ENCODE data around the gene PUS1. TPM values are rescaled to one million over a fixed set of nuclear protein-coding genes. Genes with fewer than 3 reads are reported as not detected.
"Not testable (repeated sequence)": the region's sequence is repeated elsewhere in the genome, so short reads cannot be mapped to it uniquely, and the experiment has no call there.

The PUS1 gene
- total RNA-seq, 1 donor from 2014 or later = 22.7 TPM

DNA sequence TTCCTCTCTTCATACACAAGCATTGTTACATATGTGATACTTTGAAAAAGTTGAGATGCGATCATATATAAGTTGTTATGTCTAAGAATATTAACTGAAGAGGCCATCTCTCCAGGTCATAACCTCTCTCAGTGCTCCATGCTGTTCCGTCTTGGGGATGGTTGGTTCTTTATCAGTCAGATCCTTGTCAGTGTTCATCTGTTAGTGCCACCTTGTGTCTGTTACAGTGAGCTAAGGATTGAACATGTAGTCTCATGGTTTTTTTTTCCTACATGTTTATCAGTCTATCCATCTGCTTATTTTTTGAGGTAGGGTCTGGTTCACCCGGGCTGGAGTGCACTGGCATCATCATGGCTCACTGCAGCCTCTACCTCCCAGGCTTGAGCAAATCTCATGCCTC, 51.2 kb downstream of the PUS1 start:
- Histone ChIP-seq H3K4me1 (no peaks in the 10 kb centered on the region), H3K36me3 (peaks cover 38 to 48% of the 10 kb centered on the region in 2 donors), H3K27me3 (no peaks in the 10 kb centered on the region), H3K4me3 (no peak overlapping the region), H3K9me3 (no peaks in the 10 kb centered on the region), H3K27ac (no peak overlapping the region)
- TF ChIP-seq CTCF (IDR thresholded peaks at IDR 0.05) = no peak
- DNase-seq (ENCODE audit: low spot score in 2 of 2) = no peak
- intact Hi-C loops (cut with DNase I) = no loop called here

- Histone ChIP-seq H3K9me3 (no peaks in the 10 kb centered on the region), H3K27me3 (no peaks in the 10 kb centered on the region), H3K27ac (no peak overlapping the region), H3K4me1 (no peaks in the 10 kb centered on the region), H3K36me3 (peaks cover 43 to 58% of the 10 kb centered on the region in 2 donors), H3K4me3 (no peak overlapping the region)
- DNase-seq (ENCODE audit: low spot score in 2 of 2) = no peak
- TF ChIP-seq CTCF (IDR thresholded peaks at IDR 0.05) = no peak
- intact Hi-C loops (cut with DNase I) = no loop called here
Observed at GRCh38 chr12:131981388-131981787, 52.3 kb downstream of the PUS1 start.

DNA sequence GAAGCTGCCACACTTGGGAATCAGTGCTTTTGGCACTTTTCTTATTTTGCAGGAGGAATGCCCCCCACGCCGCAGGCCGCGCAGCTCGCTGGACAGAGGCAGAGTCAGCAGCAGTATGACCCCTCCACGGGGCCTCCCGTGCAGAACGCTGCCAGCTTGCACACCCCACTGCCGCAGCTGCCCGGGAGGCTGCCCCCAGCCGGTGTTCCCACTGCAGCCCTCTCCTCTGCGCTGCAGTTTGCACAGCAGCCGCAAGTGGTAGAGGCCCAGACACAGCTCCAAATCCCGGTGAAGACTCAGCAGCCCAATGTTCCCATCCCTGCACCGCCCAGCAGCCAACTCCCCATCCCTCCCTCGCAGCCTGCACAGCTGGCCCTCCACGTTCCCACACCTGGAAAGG, 53.0 kb downstream of the PUS1 start:
- intact Hi-C loops (cut with DNase I) = no loop called here
- no peaks in the 10 kb centered on the region for H3K4me1 ChIP-seq
- DNase-seq (ENCODE audit: low spot score in 2 of 2) = no peak
- H3K36me3 ChIP-seq = peaks cover 49 to 64% of the 10 kb centered on the region in 2 donors
- H3K4me3 ChIP-seq = no peak overlapping the region
- H3K27ac ChIP-seq = no peak overlapping the region
- no peak for TF ChIP-seq CTCF (IDR thresholded peaks at IDR 0.05)
- H3K9me3 ChIP-seq = no peaks in the 10 kb centered on the region
- H3K27me3 ChIP-seq = no peaks in the 10 kb centered on the region

- H3K27ac ChIP-seq = no peak overlapping the region
- no peak for DNase-seq (ENCODE audit: low spot score in 2 of 2)
- no peak overlapping the region for H3K4me3 ChIP-seq
- intact Hi-C loops (cut with DNase I) = no loop called here
- no peaks in the 10 kb centered on the region for H3K27me3 ChIP-seq
- H3K9me3 ChIP-seq = no peaks in the 10 kb centered on the region
- TF ChIP-seq CTCF (IDR thresholded peaks at IDR 0.05) = no peak
- no peaks in the 10 kb centered on the region for H3K4me1 ChIP-seq
- peaks cover 57 to 73% of the 10 kb centered on the region in 2 donors for H3K36me3 ChIP-seq
Observed at GRCh38 chr12:131983026-131983425, 54.0 kb downstream of the PUS1 start.

- Histone ChIP-seq H3K27ac (no peak overlapping the region), H3K4me3 (no peak overlapping the region), H3K4me1 (no peaks in the 10 kb centered on the region), H3K27me3 (no peaks in the 10 kb centered on the region), H3K36me3 (peaks cover 58 to 78% of the 10 kb centered on the region in 2 donors), H3K9me3 (no peaks in the 10 kb centered on the region)
- TF ChIP-seq CTCF (IDR thresholded peaks at IDR 0.05) = no peak
- no peak for DNase-seq (ENCODE audit: low spot score in 2 of 2)
- intact Hi-C loops (cut with DNase I) = no loop called here
Observed at GRCh38 chr12:131983554-131983953, 54.5 kb downstream of the PUS1 start.

GRCh38 chr12:131984334-131984733, 55.3 kb downstream of the PUS1 start:
- Histone ChIP-seq H3K4me1 (no peaks in the 10 kb centered on the region), H3K36me3 (peaks cover 58 to 85% of the 10 kb centered on the region in 2 donors), H3K27me3 (no peaks in the 10 kb centered on the region), H3K27ac (no peak overlapping the region), H3K4me3 (no peak overlapping the region), H3K9me3 (no peaks in the 10 kb centered on the region)
- no peak for TF ChIP-seq CTCF (IDR thresholded peaks at IDR 0.05)
- intact Hi-C loops (cut with DNase I) = no loop called here
- DNase-seq (ENCODE audit: low spot score in 2 of 2) = no peak

DNA sequence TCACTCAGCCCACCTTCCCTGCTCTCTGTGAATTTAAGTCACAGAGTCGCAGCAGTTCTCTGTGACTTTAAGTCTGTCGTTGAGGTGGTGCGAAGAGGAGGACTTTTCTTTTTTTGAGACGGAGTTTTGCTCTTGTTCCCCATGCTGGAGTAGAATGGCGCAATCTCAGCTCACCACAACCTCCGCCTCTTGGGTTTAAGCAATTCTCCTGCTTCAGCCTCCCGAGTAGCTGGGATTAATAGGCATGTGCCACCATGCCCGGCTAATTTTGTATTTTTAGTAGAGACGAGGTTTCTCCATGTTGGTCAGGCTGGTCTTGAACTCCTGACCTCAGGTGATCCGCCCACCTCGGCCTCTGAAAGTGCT, 56.4 kb downstream of the PUS1 start:
- intact Hi-C loops (cut with DNase I); H3K9me3 ChIP-seq; H3K27me3 ChIP-seq; H3K4me1 ChIP-seq; DNase-seq (ENCODE audit: low spot score in 2 of 2); H3K27ac ChIP-seq; H3K4me3 ChIP-seq: not testable (repeated sequence)
- H3K36me3 ChIP-seq = peaks cover 52 to 90% of the 10 kb centered on the region in 2 donors

Data from ascending aorta (tissue), 2 donors.